Measurements from ENCODE around the gene ANKRD40CL. TPM values are rescaled to one million over a fixed set of nuclear protein-coding genes. Genes with fewer than 3 reads are reported as not detected.
"Not testable (repeated sequence)": the region's sequence is repeated elsewhere in the genome, so short reads cannot be mapped to it uniquely, and the experiment has no call there.

ANKRD40CL gene
- total RNA-seq, 1 experiment from 2014 or later, result not detected

GRCh38 chr17:50725769-50726655 lies 41.3 kb downstream of the ANKRD40CL start:
- no peak overlapping the region for H4K5ac ChIP-seq (ENCODE audit: insufficient read length, low read depth, low read length)
- no peaks in the 10 kb centered on the region for H4K20me1 ChIP-seq (ENCODE audit: control insufficient read depth, insufficient read depth, insufficient read length)
- no peak overlapping the region for H2BK15ac ChIP-seq (ENCODE audit: low read depth, low read length)

GRCh38 chr17:50724622-50725021 lies 42.7 kb downstream of the ANKRD40CL start:
- peaks cover 34 to 38% of the 10 kb centered on the region in 2 experiments for H3K4me1 Mint-ChIP-seq
- DNase-seq, result not testable (repeated sequence)

More at GRCh38 chr17:50725769-50726655, 41.3 kb downstream of the ANKRD40CL start:
- Mint-ChIP-seq H3K4me3 (no peak overlapping the region; a peak in 1 of 5 replicates), H3K4me1 (peaks cover 32 to 35% of the 10 kb centered on the region in 2 experiments), H3K27ac (0 out of 7 replicates have a peak overlapping the region, but pooled peaks of 1 of the 3 experiments have one; percentile 3), H3K36me3 (ENCODE audit: insufficient read depth in 1 of 3, low read depth in 3 of 3) (peaks cover 0 to 9% (median 7%) of the 10 kb centered on the region in 3 experiments; a peak in 6 of 7 replicates), H3K9me3 (no peaks in the 10 kb centered on the region), H3K27me3 (ENCODE audit: low read depth) (no peaks in the 10 kb centered on the region)
- no peak overlapping the region for H3K4me2 ChIP-seq (ENCODE audit: insufficient read depth, insufficient read length, low read length)
- H3K4me1 ChIP-seq (ENCODE audit: insufficient read depth, low read length), result peaks cover 4% of the 10 kb centered on the region; the same call in 1 of the 2 replicates
- no peak overlapping the region for H2BK20ac ChIP-seq (ENCODE audit: low read depth, low read length, poor library complexity, severe bottlenecking)
- H4K91ac ChIP-seq (ENCODE audit: insufficient read length, low read depth, low read length), result no peak overlapping the region
- no CpG with 5 or more reads among the region's 12 CpGs for WGBS (ENCODE audit: extremely low coverage, insufficient read length, low lambda C conversion rate)
- H3K23ac ChIP-seq (ENCODE audit: insufficient read length, low read depth, low read length), result no peak overlapping the region
- no peak overlapping the region for H3K4ac ChIP-seq (ENCODE audit: low read depth, low read length)
- H3K18ac ChIP-seq (ENCODE audit: insufficient read length, low read depth, low read length), result no peak overlapping the region
- no peak overlapping the region for H3T11ph ChIP-seq (ENCODE audit: low read length)
- H3K27ac ChIP-seq (ENCODE audit: insufficient read length, low read depth, low read length), result no peak overlapping the region
- H2AFZ ChIP-seq (ENCODE audit: low read length), result no peak overlapping the region
- H3K27me3 ChIP-seq (ENCODE audit: insufficient read depth, low read length), result no peaks in the 10 kb centered on the region
- no peak overlapping the region for H4K8ac ChIP-seq (replicated peaks; ENCODE audit: insufficient read length, low read depth, low read length)
- H3K23me2 ChIP-seq (ENCODE audit: insufficient read length, low read depth, low read length, poor library complexity, severe bottlenecking), result peaks cover 5% of the 10 kb centered on the region
- no peak overlapping the region for H3K56ac ChIP-seq (ENCODE audit: insufficient read length, low read depth, low read length)
- TF ChIP-seq, protein P1, sequence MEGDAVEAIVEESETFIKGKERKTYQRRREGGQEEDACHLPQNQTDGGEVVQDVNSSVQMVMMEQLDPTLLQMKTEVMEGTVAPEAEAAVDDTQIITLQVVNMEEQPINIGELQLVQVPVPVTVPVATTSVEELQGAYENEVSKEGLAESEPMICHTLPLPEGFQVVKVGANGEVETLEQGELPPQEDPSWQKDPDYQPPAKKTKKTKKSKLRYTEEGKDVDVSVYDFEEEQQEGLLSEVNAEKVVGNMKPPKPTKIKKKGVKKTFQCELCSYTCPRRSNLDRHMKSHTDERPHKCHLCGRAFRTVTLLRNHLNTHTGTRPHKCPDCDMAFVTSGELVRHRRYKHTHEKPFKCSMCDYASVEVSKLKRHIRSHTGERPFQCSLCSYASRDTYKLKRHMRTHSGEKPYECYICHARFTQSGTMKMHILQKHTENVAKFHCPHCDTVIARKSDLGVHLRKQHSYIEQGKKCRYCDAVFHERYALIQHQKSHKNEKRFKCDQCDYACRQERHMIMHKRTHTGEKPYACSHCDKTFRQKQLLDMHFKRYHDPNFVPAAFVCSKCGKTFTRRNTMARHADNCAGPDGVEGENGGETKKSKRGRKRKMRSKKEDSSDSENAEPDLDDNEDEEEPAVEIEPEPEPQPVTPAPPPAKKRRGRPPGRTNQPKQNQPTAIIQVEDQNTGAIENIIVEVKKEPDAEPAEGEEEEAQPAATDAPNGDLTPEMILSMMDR (conservative IDR thresholded peaks at IDR 0.05), result no peak
- H3K9me3 ChIP-seq (ENCODE audit: control insufficient read depth, low read depth, low read length), result no peaks in the 10 kb centered on the region
- H3K9ac ChIP-seq (ENCODE audit: extremely low read depth, insufficient read length, low read length), result no peak overlapping the region
- H3K79me2 ChIP-seq (ENCODE audit: insufficient read depth, low read length), result peaks cover 87% of the 10 kb centered on the region
- DNase-seq, result no peak
- no peak overlapping the region for H3K14ac ChIP-seq (ENCODE audit: insufficient read depth, low read length)
- H2BK120ac ChIP-seq (ENCODE audit: low read depth, low read length, poor library complexity, severe bottlenecking), result no peak overlapping the region
- H2AK5ac ChIP-seq (ENCODE audit: insufficient read length, low read length), result no peak overlapping the region
- no peak overlapping the region for H2BK5ac ChIP-seq (ENCODE audit: insufficient read length, low read length)
- no peak overlapping the region for H2BK12ac ChIP-seq (ENCODE audit: insufficient read length, low read depth, low read length)
- H3K79me1 ChIP-seq (ENCODE audit: insufficient read depth, low read depth, low read length, poor library complexity, severe bottlenecking), result peaks cover 9% of the 10 kb centered on the region

More at GRCh38 chr17:50724622-50725021, 42.7 kb downstream of the ANKRD40CL start:
- Mint-ChIP-seq H3K36me3 (ENCODE audit: insufficient read depth in 1 of 3, low read depth in 3 of 3) (peaks cover 0 to 14% (median 10%) of the 10 kb centered on the region in 3 experiments; a peak in 6 of 7 replicates), H3K27ac (peak overlapping the region in 1 of 3 experiments; percentile 55; a peak in 1 of 7 replicates)
- not testable (repeated sequence) for H2AK5ac ChIP-seq (ENCODE audit: insufficient read length, low read length); H4K20me1 ChIP-seq (ENCODE audit: control insufficient read depth, insufficient read depth, insufficient read length); H3K4me1 ChIP-seq (ENCODE audit: insufficient read depth, low read length); H4K5ac ChIP-seq (ENCODE audit: insufficient read length, low read depth, low read length); H3K9ac ChIP-seq (ENCODE audit: extremely low read depth, insufficient read length, low read length); H2BK20ac ChIP-seq (ENCODE audit: low read depth, low read length, poor library complexity, severe bottlenecking); H3K9me3 ChIP-seq (ENCODE audit: control insufficient read depth, low read depth, low read length); H3K18ac ChIP-seq (ENCODE audit: insufficient read length, low read depth, low read length); H3K56ac ChIP-seq (ENCODE audit: insufficient read length, low read depth, low read length); H2BK120ac ChIP-seq (ENCODE audit: low read depth, low read length, poor library complexity, severe bottlenecking); H3K27me3 ChIP-seq (ENCODE audit: insufficient read depth, low read length); H2AFZ ChIP-seq (ENCODE audit: low read length); H3T11ph ChIP-seq (ENCODE audit: low read length); H3K23ac ChIP-seq (ENCODE audit: insufficient read length, low read depth, low read length); H2BK15ac ChIP-seq (ENCODE audit: low read depth, low read length); H3K4me2 ChIP-seq (ENCODE audit: insufficient read depth, insufficient read length, low read length); H3K9me3 Mint-ChIP-seq; H3K27me3 Mint-ChIP-seq (ENCODE audit: low read depth); H3K4me3 Mint-ChIP-seq; H3K14ac ChIP-seq (ENCODE audit: insufficient read depth, low read length); H3K79me1 ChIP-seq (ENCODE audit: insufficient read depth, low read depth, low read length, poor library complexity, severe bottlenecking); H4K91ac ChIP-seq (ENCODE audit: insufficient read length, low read depth, low read length); H4K8ac ChIP-seq (replicated peaks; ENCODE audit: insufficient read length, low read depth, low read length); H2BK12ac ChIP-seq (ENCODE audit: insufficient read length, low read depth, low read length); H3K27ac ChIP-seq (ENCODE audit: insufficient read length, low read depth, low read length); H2BK5ac ChIP-seq (ENCODE audit: insufficient read length, low read length); H3K4ac ChIP-seq (ENCODE audit: low read depth, low read length)
- no CpG with 5 or more reads among the region's 6 CpGs for WGBS (ENCODE audit: extremely low coverage, insufficient read length, low lambda C conversion rate)
- Histone ChIP-seq H3K23me2 (ENCODE audit: insufficient read length, low read depth, low read length, poor library complexity, severe bottlenecking) (peaks cover 12% of the 10 kb centered on the region), H3K79me2 (ENCODE audit: insufficient read depth, low read length) (peaks cover 89% of the 10 kb centered on the region)

Data from H9 (cell line).